K562 (cell line): ENCODE measurements around the gene TEX51. TPM values are rescaled to one million over a fixed set of nuclear protein-coding genes. Genes with fewer than 3 reads are reported as not detected.

ENCODE experiments used
- ATAC-seq: fragments of 200-7000 bp; cut with Tn5 transposase; 3 replicates; pipeline ENCODE4 v1.9.1; 2020; ENCODE audit warnings: moderate library complexity
- BruUV-seq: library from RNA; stranded (reverse); fragments of 400-500 nt; replicated peaks from 2 replicates; lab custom pipeline; 2021; lab: Mats Ljungman, UMichigan
- CTCF ChIA-PET: fragments of 300-600 bp; formaldehyde crosslinking; extraction: SDS; loops from one replicate; lab custom pipeline; 2021; ENCODE audit warnings: low intra/inter-chr PET ratio; lab: Yijun Ruan, JAX
- POLR2A ChIA-PET: fragments of 300-600, 350-650 bp; sonication (Branson Sonifier 250); formaldehyde crosslinking; extraction: SDS; loops from one replicate; lab custom pipeline; 2021; ENCODE audit warnings: antibody characterized with exemption, inconsistent platforms; lab: Yijun Ruan, JAX
- DNase-seq, 4 experiments: peaks; one replicate each; pipeline versions ENCODE4 v3.0.0 to v3.0.0-alpha.2; 2011 to 2018; ENCODE audit warnings: low spot score in 3 of 4, mixed read lengths in 3 of 4; ENCODE audit errors: extremely low read depth in 1 of 4
- FAIRE-seq: peaks from 2 replicates; lab custom pipeline; 2011; peaks lifted over from hg19 to GRCh38; lab: Jason Lieb, UNC
- H2AFZ ChIP-seq: 2 replicates; pipeline ENCODE4 v1.6.0; 2011; ENCODE audit warnings: low read depth, low read length, control low read depth, inconsistent platforms
- H3K27ac ChIP-seq: fragments of 200-600 bp; 3 replicates; pipeline ENCODE4 v1.8.0; 2011; ENCODE audit warnings: low read depth, mild to moderate bottlenecking, control low read depth, inconsistent platforms, low read length, moderate library complexity, mixed read lengths; ENCODE audit errors: extremely low read depth
- H3K27me3 ChIP-seq, 2 experiments: fragments of 300-600 bp in 1 of 2; 2 replicates in 1 of 2; 3 replicates in 1 of 2; pipeline versions ENCODE4 v1.6.0 to v1.8.0; 2011; ENCODE audit warnings: inconsistent platforms in 2 of 2, low read length in 2 of 2, mild to moderate bottlenecking in 1 of 2, mixed read lengths in 1 of 2, moderate library complexity in 1 of 2; ENCODE audit not compliant: control insufficient read depth in 2 of 2, insufficient read depth in 2 of 2
- H3K36me3 ChIP-seq: fragments of 300-600 bp; 3 replicates; pipeline ENCODE4 v1.8.0; 2011; ENCODE audit warnings: mild to moderate bottlenecking, low read length, inconsistent platforms; ENCODE audit not compliant: control insufficient read depth, insufficient read depth
- H3K4me1 ChIP-seq, 2 experiments: fragments of 200-600 bp in 1 of 2; replicated peaks in 1 of 2; 2 replicates in 1 of 2; 3 replicates in 1 of 2; pipeline versions ENCODE4 v1.5.1 to v1.8.0; 2011; ENCODE audit warnings: inconsistent platforms in 2 of 2, low read length in 2 of 2, mild to moderate bottlenecking in 1 of 2, mixed read lengths in 1 of 2, moderate library complexity in 1 of 2; ENCODE audit not compliant: control insufficient read depth in 2 of 2, insufficient read depth in 2 of 2
- H3K4me2 ChIP-seq: 2 replicates; pipeline ENCODE4 v1.6.1; 2011; ENCODE audit warnings: low read length, control low read depth, inconsistent platforms, mixed read lengths; ENCODE audit not compliant: insufficient read depth
- H3K4me3 ChIP-seq: fragments of 200-600 bp; sonication (generic), shearing (Covaris generic); 2 replicates; pipeline ENCODE4 v1.5.1; 2016; ENCODE audit warnings: control low read depth, inconsistent platforms
- H3K79me2 ChIP-seq: fragments of 200-600 bp; 3 replicates; pipeline ENCODE4 v1.8.0; 2011; ENCODE audit warnings: low read length, inconsistent platforms; ENCODE audit not compliant: control insufficient read depth, insufficient read depth
- H3K9ac ChIP-seq, 2 experiments: 2 replicates each; pipeline versions ENCODE4 v1.6.0 to v1.6.1; 2011; ENCODE audit warnings: low read depth in 2 of 2, low read length in 2 of 2, control low read depth in 1 of 2, inconsistent platforms in 1 of 2, mild to moderate bottlenecking in 1 of 2, mixed read lengths in 1 of 2; ENCODE audit not compliant: insufficient read depth in 1 of 2
- H3K9me1 ChIP-seq: one replicate; pipeline ENCODE4 v1.6.0; 2011; ENCODE audit warnings: inconsistent platforms, mild to moderate bottlenecking, low read length, moderate library complexity; ENCODE audit not compliant: control insufficient read depth, insufficient read depth
- H3K9me3 ChIP-seq: replicated peaks from 2 replicates; pipeline ENCODE4 v1.5.1; 2011; ENCODE audit warnings: low read depth, low read length, inconsistent platforms; ENCODE audit not compliant: control insufficient read depth, insufficient read depth
- H4K20me1 ChIP-seq: replicated peaks from 2 replicates; pipeline ENCODE4 v1.6.1; 2011; ENCODE audit warnings: low read length, inconsistent platforms, mixed read lengths; ENCODE audit not compliant: control insufficient read depth, insufficient read depth
- CBX5 ChIP-seq: IDR thresholded peaks from 2 replicates; pipeline ENCODE4 v1.6.1; 2014; ENCODE audit warnings: low read depth, borderline replicate concordance
- E2F3 ChIP-seq: fragments of 250-450 bp; sonication (Bioruptor Pico); IDR thresholded peaks from 2 replicates; pipeline ENCODE4 v1.4.0; 2020; ENCODE audit warnings: mild to moderate bottlenecking
- ETV5 ChIP-seq: sonication (generic); formaldehyde crosslinking; IDR thresholded peaks from 2 replicates; pipeline ENCODE4 v1.4.0; 2020; ENCODE audit warnings: low read depth, mild to moderate bottlenecking, missing genetic modification reagents
- JUND ChIP-seq, 2 experiments: IDR thresholded peaks; 2 replicates in 1 of 2; 3 replicates in 1 of 2; pipeline ENCODE4 v1.6.1; 2011; ENCODE audit warnings: borderline replicate concordance in 2 of 2, low read depth in 2 of 2, low read length in 2 of 2, improper control_type of control experiment in 1 of 2, missing biosample characterization in 1 of 2, missing genetic modification characterization in 1 of 2, missing genetic modification reagents in 1 of 2
- PHB2 ChIP-seq: fragments of 450-650 bp; IDR thresholded peaks from 2 replicates; pipeline ENCODE4 v1.6.1; 2017; ENCODE audit warnings: low read depth
- PURB ChIP-seq: sonication (generic); formaldehyde crosslinking; IDR thresholded peaks from 2 replicates; pipeline ENCODE4 v1.9.0; 2021; ENCODE audit warnings: low read depth, mild to moderate bottlenecking, missing genetic modification reagents
- SREBF1 ChIP-seq: fragments of 150-350 bp; IDR thresholded peaks from 2 replicates; pipeline ENCODE4 v1.6.1; 2014; ENCODE audit warnings: antibody characterized with exemption, low read depth, low read length, borderline replicate concordance
- TAF1 ChIP-seq: IDR thresholded peaks from 2 replicates; pipeline ENCODE4 v1.6.1; 2011; ENCODE audit warnings: mild to moderate bottlenecking, low read length, moderate library complexity; ENCODE audit not compliant: insufficient read depth, control insufficient read depth, severe bottlenecking; ENCODE audit errors: extremely low read depth
- UBTF ChIP-seq, 2 experiments: IDR thresholded peaks; 2 replicates each; pipeline ENCODE4 v1.6.1; 2012; ENCODE audit warnings: improper control_type of control experiment in 2 of 2, low read depth in 2 of 2, low read length in 2 of 2, borderline replicate concordance in 1 of 2
- ZNF408 ChIP-seq: fragments of 250-450 bp; sonication (Bioruptor Pico); IDR thresholded peaks from 2 replicates; pipeline ENCODE4 v1.4.0; 2020; ENCODE audit warnings: low read depth, mild to moderate bottlenecking, moderate library complexity
- ZNF592 ChIP-seq: fragments of 450-650 bp; IDR thresholded peaks from 2 replicates; pipeline ENCODE4 v1.6.1; 2017; ENCODE audit warnings: antibody characterized with exemption, mild to moderate bottlenecking
- ZNF696 ChIP-seq: fragments of 250-450 bp; sonication (Bioruptor Pico); conservative IDR thresholded peaks from 2 replicates; pipeline ENCODE4 v1.4.0; 2020; ENCODE audit warnings: mild to moderate bottlenecking, moderate library complexity
- WGBS: fragments of 100-300 bp; shearing (Covaris generic); methylation state at CpG from one replicate; pipeline ENCODE4 v1.1.6; 2016; ENCODE audit warnings: low coverage, mixed read lengths; ENCODE audit not compliant: insufficient coverage; ENCODE audit errors: missing lambda C conversion rate; 5-methylcytosine and 5-hydroxymethylcytosine counted together
- in situ Hi-C: fragments of 300-500 bp; cut with MboI; formaldehyde crosslinking; loops from 4 replicates; pipeline ENCODE4 v1.15.0; 2018; ENCODE audit warnings: inconsistent platforms, mixed read lengths
- intact Hi-C: fragments of 100-400 bp; cut with micrococcal nuclease; formaldehyde crosslinking; loops from 2 replicates; pipeline ENCODE4 v1.14.2; 2022
- polyA plus RNA-seq, 8 experiments: library from polyadenylated mRNA; depleted of rRNA in 4 of 8; stranded (reverse) in 5 of 8; unstranded in 3 of 8; fragments of >200 nt; fragmentation: Nextera tagmentation in 2 of 8; fragmentation: Illumina TruSeq in 1 of 8; extraction: Ambion mirVana in 2 of 8; extraction: Trizol in 1 of 8; gene quantifications; 2 replicates each; pipeline versions ENCODE4 v1.2.1 to v1.2.3, GENCODE V29; 2011 to 2014; ENCODE audit warnings: inconsistent platforms in 1 of 8, missing spikeins in 1 of 8
- total RNA-seq, 7 experiments: library from RNA; depleted of rRNA in 6 of 7; stranded (reverse); fragments of >200 nt in 6 of 7; fragmentation: Illumina TruSeq in 2 of 7; extraction: Trizol in 2 of 7; gene quantifications; 2 replicates each; pipeline versions ENCODE4 v1.2.1 to v1.2.3, GENCODE V29; 2011 to 2021; ENCODE audit warnings: low replicate concordance in 1 of 7

The TEX51 gene
- total and polyA plus RNA-seq, 9 of the 15 experiments (the other 6 are each of a cell fraction or from before 2014, with no cell fraction given), result not detected

GRCh38 chr2:126893153-126893552, 5.5 kb upstream of the TEX51 start:
- Histone ChIP-seq H3K9ac (no peak overlapping the region), H3K9me3 (no peaks in the 10 kb centered on the region), H3K27me3 (peaks cover 3 to 26% of the 10 kb centered on the region in 2 experiments; a peak in 3 of 5 replicates), H3K79me2 (no peaks in the 10 kb centered on the region), H3K27ac (no peak overlapping the region), H3K4me2 (no peak overlapping the region), H3K4me3 (no peak overlapping the region), H3K9me1 (no peaks in the 10 kb centered on the region), H4K20me1 (no peaks in the 10 kb centered on the region), H2AFZ (no peak overlapping the region), H3K4me1 (no peaks in the 10 kb centered on the region; a peak in 1 of 5 replicates), H3K36me3 (no peaks in the 10 kb centered on the region)
- POLR2A ChIA-PET, result no interaction called here
- FAIRE-seq (no peak), DNase-seq (no peak), ATAC-seq (no peak)
- intact Hi-C loops, result no loop called here
- CTCF ChIA-PET, result no interaction called here
- 3% methylated on average over 4 of the region's 4 CpGs for WGBS
- in situ Hi-C loops, result no loop called here
- BruUV-seq, result no TSS peak
- TF ChIP-seq PHB2 (no peak), CBX5 (no peak), ZNF696 (CRISPR knock-in tag) (no peak), TAF1 (no peak), ZNF408 (CRISPR knock-in tag) (no peak), UBTF (IDR thresholded peaks at IDR 0.05; ENCODE audit: borderline replicate concordance in 1 of 2, low read depth in 2 of 2, low read length in 2 of 2) (no peak), PURB (CRISPR knock-in tag) (no peak), ZNF592 (no peak), SREBF1 (no peak), E2F3 (CRISPR knock-in tag) (no peak), JUND (IDR thresholded peaks at IDR 0.05; ENCODE audit: borderline replicate concordance, low read depth, low read length) (no peak), JUND (tag; IDR thresholded peaks at IDR 0.05; ENCODE audit: borderline replicate concordance, low read depth, low read length) (no peak), ETV5 (CRISPR knock-in tag) (no peak)
